Smooth muscle cell of the pulmonary artery (primary cell): ENCODE data around the gene GNG5. TPM values are rescaled to one million over a fixed set of nuclear protein-coding genes. Genes with fewer than 3 reads are reported as not detected.

ENCODE experiments used
- total RNA-seq: library from RNA; depleted of rRNA; stranded (reverse); fragments of >200 nt; gene quantifications from 2 replicates; pipeline ENCODE4 v1.2.3, GENCODE V29; 2014

The GNG5 gene
- total RNA-seq, result 14.9 and 22.9 TPM in 2 replicates

DNA sequence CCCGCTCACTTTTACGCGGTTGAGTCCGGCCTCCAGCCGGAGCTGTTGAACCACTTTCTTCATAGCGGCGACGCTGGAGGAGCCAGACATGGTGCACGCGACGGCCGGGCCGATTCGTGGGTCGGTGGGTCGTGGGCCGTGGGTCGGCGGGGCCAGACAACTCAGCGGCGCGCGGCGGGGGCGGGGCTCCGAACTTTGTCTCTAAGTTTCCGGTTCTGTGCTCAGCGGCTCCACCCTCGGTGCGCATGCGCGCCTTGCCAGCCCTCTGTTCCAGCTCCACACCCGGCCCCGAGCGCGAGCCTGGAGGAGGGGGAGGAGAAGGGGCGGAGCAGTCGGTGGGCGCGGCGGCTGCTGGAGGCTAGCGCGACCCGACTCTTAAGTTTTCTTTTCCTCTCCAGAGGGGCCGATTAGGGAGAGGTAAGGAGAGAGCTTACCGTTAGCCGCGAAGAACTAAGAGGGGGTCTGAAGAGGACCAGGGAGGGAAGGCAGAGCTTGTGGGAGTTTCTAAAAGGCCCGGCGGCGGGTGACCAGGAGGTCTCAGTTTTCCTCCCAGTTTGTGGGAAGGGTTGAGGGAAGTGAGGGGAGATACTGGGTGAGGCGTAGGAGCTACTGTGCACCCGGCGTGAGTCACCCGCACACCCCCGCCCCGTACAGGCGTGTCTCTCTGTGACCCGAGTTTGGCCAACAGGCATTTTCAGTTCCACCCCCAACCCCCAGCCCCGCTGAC is at the start of gene GNG5, which contains the start of gene SPATA1:
GNG5 (minus strand) TSS at position 580 of the 727 bp plus-strand sequence; CDS start at position 90, 490 bp downstream.
SPATA1 (plus strand) TSS at position 385 of the 727 bp plus-strand sequence. CDS start 9,974 bp downstream, outside the sequence.

GRCh38 chr1:84478876-84479868 is 27.2 kb downstream of the GNG5 start, which contains the start of gene RPF1:
TSS of gene RPF1 (plus strand) at chr1:84479266. CDS start at chr1:84479282, 16 bp downstream.

Other genes starting within 250 kb of the GNG5 start
- 0.36 and 0.52 TPM in 2 replicates for gene SAMD13, start 204.9 kb downstream of the GNG5 start, total RNA-seq
- gene DNASE2B, start 108.1 kb downstream of the GNG5 start, total RNA-seq, result not detected in 2 replicates
- gene RPF1, start 27.3 kb downstream of the GNG5 start, total RNA-seq, result 22.2 and 23.3 TPM in 2 replicates
- gene SPATA1, start 195 bp downstream of the GNG5 start, total RNA-seq, result 0.46 and 0.63 TPM in 2 replicates
- gene CTBS, start 67.9 kb upstream of the GNG5 start, total RNA-seq, result 21.1 and 22.9 TPM in 2 replicates
- 11.5 and 15.9 TPM in 2 replicates for gene SSX2IP, start 183.9 kb upstream of the GNG5 start, total RNA-seq